Renal pelvis (tissue), 12 donors: Measurements from ENCODE around the gene AGT. TPM values are rescaled to one million over a fixed set of nuclear protein-coding genes. Genes with fewer than 3 reads are reported as not detected.

Source experiments
- DNase-seq: peaks from one replicate; pipeline ENCODE4 v3.0.0-alpha.2; 2013
- long read RNA-seq, 16 experiments: transcript quantifications; one replicate each; lab custom pipeline, GENCODE V29; 2026
- polyA plus RNA-seq, 3 donors: library from polyadenylated mRNA; unstranded; fragments of 120-200 nt; gene quantifications; one replicate each; pipeline ENCODE4 v1.2.1, GENCODE V29; 2013; ENCODE audit not compliant: insufficient read length in 3 of 3

Gene AGT
- 10 to 100 TPM; 38.9 to 54.8 (median 51.0) TPM for polyA plus RNA-seq
- long read RNA-seq, donor 1, transcript AGT-201 (5 exons, 2,291 nt) = major isoform, 10 of 24 reads
- long read RNA-seq, donor 1, partial matches to known transcripts = 14 of 24 reads
- long read RNA-seq, donor 1, other reads (novel, unspliced or antisense) = 0 of 24 reads
- long read RNA-seq, donor 2, transcript AGT-201 (5 exons, 2,291 nt) = major isoform, 22 of 39 reads
- long read RNA-seq, donor 2, partial matches to known transcripts = 17 of 39 reads
- long read RNA-seq, donor 2, other reads (novel, unspliced or antisense) = 0 of 39 reads
- long read RNA-seq, donor 3, partial matches to known transcripts = 0 of 3 reads
- long read RNA-seq, donor 3, other reads (novel, unspliced or antisense) = 0 of 3 reads
- long read RNA-seq, donor 4, transcript AGT-201 (5 exons, 2,291 nt) = major isoform, 18 of 18 reads
- long read RNA-seq, donor 4, partial matches to known transcripts = 0 of 18 reads
- long read RNA-seq, donor 4, other reads (novel, unspliced or antisense) = 0 of 18 reads
- long read RNA-seq, donor 5, transcript AGT-201 (5 exons, 2,291 nt) = major isoform, 7 of 7 reads
- long read RNA-seq, donor 5, partial matches to known transcripts = 0 of 7 reads
- long read RNA-seq, donor 5, other reads (novel, unspliced or antisense) = 0 of 7 reads
- long read RNA-seq, donor 6, transcript AGT-201 (5 exons, 2,291 nt) = major isoform, 19 of 24 reads
- long read RNA-seq, donor 6, partial matches to known transcripts = 5 of 24 reads
- long read RNA-seq, donor 6, other reads (novel, unspliced or antisense) = 0 of 24 reads
- long read RNA-seq, donor 7, transcript AGT-201 (5 exons, 2,291 nt) = major isoform, 30 of 93 reads
- long read RNA-seq, donor 7, partial matches to known transcripts = 63 of 93 reads
- long read RNA-seq, donor 7, other reads (novel, unspliced or antisense) = 0 of 93 reads
- long read RNA-seq, donor 8, transcript AGT-201 (5 exons, 2,291 nt) = major isoform, 6 of 6 reads
- long read RNA-seq, donor 8, partial matches to known transcripts = 0 of 6 reads
- long read RNA-seq, donor 8, other reads (novel, unspliced or antisense) = 0 of 6 reads
- long read RNA-seq, donor 9, transcript AGT-201 (5 exons, 2,291 nt) = major isoform, 34 of 77 reads
- long read RNA-seq, donor 9, partial matches to known transcripts = 43 of 77 reads
- long read RNA-seq, donor 9, other reads (novel, unspliced or antisense) = 0 of 77 reads
- long read RNA-seq, donor 10, transcript AGT-201 (5 exons, 2,291 nt) = major isoform, 24 of 35 reads
- long read RNA-seq, donor 10, partial matches to known transcripts = 11 of 35 reads
- long read RNA-seq, donor 10, other reads (novel, unspliced or antisense) = 0 of 35 reads
- long read RNA-seq, donor 11, transcript AGT-201 (5 exons, 2,291 nt) = major isoform, 16 of 45 reads
- long read RNA-seq, donor 11, partial matches to known transcripts = 29 of 45 reads
- long read RNA-seq, donor 11, other reads (novel, unspliced or antisense) = 0 of 45 reads
- long read RNA-seq, donor 12, transcript AGT-201 (5 exons, 2,291 nt) = major isoform, 29 of 40 reads
- long read RNA-seq, donor 12, partial matches to known transcripts = 11 of 40 reads
- long read RNA-seq, donor 12, other reads (novel, unspliced or antisense) = 0 of 40 reads
- long read RNA-seq, donor 13, partial matches to known transcripts = 6 of 7 reads
- long read RNA-seq, donor 13, other reads (novel, unspliced or antisense) = 0 of 7 reads
- long read RNA-seq, donor 14 = 0 reads
- long read RNA-seq, donor 15, transcript AGT-201 (5 exons, 2,291 nt) = major isoform, 14 of 23 reads
- long read RNA-seq, donor 15, partial matches to known transcripts = 9 of 23 reads
- long read RNA-seq, donor 15, other reads (novel, unspliced or antisense) = 0 of 23 reads
- long read RNA-seq, donor 16, transcript AGT-201 (5 exons, 2,291 nt) = major isoform, 8 of 8 reads
- long read RNA-seq, donor 16, partial matches to known transcripts = 0 of 8 reads
- long read RNA-seq, donor 16, other reads (novel, unspliced or antisense) = 0 of 8 reads

DNA sequence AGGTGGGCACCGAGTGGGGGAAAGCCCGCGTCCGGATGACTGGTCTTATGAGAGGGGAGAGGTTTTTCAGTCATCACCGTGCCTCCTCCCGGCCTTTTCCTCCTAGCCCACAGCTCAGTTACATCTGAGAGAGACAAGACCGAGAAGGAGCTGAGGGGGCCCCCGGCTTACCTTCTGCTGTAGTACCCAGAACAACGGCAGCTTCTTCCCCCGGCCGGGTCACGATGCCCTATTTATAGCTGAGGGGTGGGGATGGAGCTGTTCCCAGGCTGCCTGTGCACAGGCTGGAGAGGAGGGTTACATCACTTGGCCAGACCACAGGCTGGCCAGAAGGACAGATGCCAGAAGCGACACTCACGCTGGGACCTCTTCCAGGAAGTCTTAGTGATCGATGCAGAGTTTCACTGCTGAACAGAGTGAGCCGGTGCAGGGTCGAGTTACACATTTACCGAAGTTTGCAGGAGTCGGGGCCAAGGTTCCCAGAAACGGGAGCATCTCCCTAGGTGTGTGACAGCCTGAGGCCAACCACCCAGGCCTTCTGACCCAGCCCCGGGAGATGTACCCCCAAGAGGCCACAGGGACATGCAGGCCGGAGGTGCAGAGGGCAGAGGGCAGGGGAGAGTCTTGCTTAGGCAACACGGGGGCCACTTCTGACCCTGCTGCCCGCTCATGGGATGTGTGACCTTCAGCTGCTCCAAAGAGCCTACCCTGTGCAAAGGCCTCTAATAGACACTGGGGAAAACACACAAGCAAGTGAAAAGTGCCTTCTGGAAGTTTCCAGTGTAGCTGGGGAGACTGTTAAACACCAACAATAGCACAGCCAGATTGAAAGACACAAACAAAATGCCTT, at the start of gene AGT:
Gene AGT, minus strand, starts transcription at position 208 of the 850 bp plus-strand sequence. CDS start 3,299 bp downstream, outside the sequence.
- no peak for DNase-seq

- no peak for DNase-seq
These were observed 47.7 kb upstream of the AGT start for GRCh38 chr1:230761443-230762167.

DNA sequence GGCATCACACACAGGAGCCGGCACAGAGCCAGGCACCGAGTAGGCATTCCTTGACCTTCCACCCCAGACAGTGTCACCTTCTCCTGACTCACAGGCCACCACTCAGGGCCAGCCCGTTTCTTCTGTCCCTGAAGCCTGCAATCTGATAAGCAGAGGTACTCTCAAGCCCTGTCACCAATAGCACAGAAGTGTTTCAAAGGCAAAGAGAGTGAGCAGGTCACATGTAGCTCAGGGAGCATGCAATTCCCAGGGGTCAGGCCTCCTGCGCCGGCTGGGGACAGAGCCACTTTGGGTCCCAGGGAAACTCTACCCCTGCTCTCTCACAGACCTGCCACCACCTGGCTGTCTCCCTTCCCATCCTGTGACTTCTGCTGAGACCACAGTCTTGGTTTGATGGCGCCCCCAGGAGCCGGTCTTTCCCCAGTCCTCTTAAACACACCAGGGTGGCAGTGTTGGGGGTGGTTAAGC, 46.5 kb upstream of the AGT start:
- DNase-seq = no peak

DNA sequence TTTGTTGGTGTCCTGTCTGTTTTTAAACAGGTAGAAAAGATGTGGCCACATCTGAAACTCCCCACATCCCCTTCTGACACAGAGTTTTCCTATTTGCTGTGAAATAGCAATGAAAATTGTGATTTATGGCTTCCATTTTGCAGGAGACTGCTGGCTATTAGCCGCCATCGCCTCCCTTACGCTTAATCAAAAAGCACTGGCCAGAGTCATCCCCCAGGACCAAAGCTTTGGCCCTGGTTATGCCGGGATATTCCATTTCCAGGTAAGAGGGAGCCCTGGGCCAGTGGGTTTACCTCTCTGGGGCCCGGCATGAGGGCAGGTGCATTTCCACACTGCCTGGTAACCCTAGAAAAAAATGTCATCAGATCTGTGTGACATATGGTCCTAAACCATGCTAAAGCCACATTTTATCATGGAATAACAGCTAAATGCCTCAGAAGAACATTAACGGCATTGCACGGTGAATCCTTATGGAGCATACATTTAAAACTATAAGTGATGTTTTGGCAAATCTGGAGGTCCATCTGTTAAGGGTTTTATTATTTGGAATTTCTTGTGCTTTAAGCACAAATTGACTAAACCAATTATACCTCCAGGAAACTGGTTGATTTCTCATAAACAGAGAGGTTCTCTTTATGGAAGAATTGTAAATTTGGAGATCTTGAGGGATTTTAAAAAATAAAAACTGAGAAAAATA, 45.6 kb upstream of the AGT start:
- no peak for DNase-seq

GRCh38 chr1:230758709-230759368, 44.9 kb upstream of the AGT start:
- peak; percentile 89 for DNase-seq

DNA sequence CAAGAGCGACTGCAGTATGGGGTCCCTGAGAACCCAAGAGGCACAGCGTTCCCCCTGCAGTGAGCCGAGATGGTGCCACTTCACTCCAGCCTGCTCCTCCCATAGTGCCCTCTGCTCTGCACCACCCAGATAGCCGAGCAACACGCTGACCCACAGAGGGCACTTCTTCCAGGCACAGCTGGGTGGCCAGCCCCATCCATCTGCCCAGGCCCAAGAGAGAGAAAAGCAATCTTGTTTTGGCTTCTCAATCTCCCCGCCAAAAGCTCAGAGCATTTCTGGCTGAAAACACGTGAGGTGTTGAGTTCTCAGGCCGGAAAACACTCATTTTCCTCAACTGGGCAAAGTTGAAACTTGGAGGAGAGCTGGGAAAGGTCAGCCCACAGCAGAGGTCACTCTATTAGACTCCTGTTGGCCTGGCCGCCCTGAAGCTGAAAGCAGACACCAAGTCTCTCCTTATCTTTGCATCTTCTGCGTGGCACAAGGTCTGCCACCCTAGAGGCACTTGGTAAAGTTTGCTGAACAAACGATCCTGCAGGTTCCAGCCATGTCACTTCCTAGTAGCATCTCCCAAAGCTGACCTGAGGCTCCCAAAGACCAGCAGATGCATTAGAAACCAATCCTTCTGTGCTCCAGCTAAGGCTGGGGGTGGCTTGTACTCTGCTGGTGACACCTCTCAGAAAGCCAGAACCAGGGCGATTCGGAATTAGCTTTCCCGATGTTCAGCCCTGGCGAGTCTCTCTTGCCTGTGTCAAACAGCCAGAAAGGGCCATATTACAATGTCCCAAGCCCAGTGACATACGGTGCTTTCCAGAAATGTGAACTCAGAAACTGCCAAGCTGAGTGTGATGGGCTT, 44.2 kb upstream of the AGT start:
- DNase-seq = no peak

- no peak for DNase-seq
These were observed 40.9 kb upstream of the AGT start for GRCh38 chr1:230754796-230755195.

GRCh38 chr1:230753586-230754251, 39.8 kb upstream of the AGT start:
- DNase-seq = peak; percentile 57

GRCh38 chr1:230753191-230753585, 39.3 kb upstream of the AGT start:
- DNase-seq = no peak

DNA sequence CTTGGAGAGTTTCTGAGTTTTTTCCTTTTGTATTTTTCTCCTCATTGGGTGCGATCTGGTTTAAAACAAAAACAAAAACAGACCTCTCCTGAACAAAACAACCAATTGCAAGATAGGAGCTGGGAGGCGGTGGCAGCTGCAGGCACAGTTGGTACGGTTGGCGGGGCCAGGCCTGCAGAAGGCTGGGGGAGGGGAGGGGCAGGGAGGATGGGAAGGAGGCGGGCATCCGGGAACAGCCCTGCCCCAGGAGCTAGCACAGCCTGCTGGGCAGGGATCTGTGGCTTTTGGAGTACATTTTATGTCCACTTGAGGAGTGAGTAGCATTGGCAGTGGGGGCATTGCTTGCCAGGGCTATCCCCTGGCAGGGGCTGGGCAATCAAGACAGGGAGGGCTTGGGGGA, 38.5 kb upstream of the AGT start:
- peak; percentile 74 for DNase-seq

DNA sequence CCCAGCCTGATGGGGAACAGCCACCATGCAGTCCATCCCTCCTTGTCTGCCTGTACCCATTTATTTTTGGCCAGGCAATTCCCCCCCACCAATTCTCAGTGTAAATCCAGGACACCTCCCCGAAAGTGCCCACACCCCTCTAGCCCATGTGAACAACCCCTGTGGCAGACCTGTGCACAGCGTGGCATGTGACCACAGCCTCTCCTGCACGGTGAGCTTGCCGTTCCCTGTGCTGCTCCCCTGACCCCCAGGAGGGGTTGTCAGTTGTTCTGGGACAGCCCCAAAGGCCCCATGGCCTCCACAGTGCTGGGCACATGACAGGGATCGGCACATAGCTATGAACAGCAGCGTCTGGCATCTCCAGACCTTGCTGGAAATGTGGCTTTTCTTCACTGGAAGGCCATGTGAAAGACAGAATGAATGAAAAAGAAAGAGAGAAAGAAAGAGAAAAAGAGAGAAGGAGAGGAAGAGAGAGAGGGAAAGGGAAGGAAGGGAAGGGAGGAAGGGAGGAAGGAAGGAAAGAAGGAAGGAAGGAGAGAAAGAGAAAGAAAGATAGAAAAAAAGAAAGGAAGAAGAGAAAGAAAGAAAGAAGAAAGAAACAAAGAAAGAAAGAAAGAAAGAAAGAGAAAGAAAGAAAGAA, 37.2 kb upstream of the AGT start:
- no peak for DNase-seq

GRCh38 chr1:230750576-230750975, 36.7 kb upstream of the AGT start:
- no peak for DNase-seq

GRCh38 chr1:230749635-230750034, 35.7 kb upstream of the AGT start:
- DNase-seq = no peak

DNA sequence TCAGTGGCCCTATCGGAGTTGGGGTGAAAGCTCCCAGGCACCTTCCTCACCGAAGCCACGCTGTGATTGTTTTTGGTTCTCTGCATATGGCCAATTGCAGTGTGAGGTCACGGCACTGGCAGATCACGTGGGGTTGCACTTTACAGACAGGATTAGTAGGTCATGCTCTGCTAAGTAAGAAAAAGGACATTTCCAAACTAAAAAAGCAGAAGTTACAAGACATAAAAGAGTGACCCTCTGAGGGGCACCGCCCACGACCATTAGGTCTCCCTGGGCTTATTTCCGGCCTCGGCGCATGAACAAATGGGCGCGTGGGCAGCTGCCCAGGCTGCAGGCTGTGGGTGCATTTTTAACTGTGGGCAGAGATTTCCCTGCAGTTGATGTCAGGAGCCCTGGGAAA, 35.2 kb upstream of the AGT start:
- DNase-seq = no peak
